PC-3 (cell line): ENCODE data around the gene TNNT2. TPM values are rescaled to one million over a fixed set of nuclear protein-coding genes. Genes with fewer than 3 reads are reported as not detected.

Experiments used
- ATAC-seq: fragments of 200-7000 bp; cut with Tn5 transposase; 2 replicates; pipeline ENCODE4 v1.9.1; 2020; ENCODE audit warnings: mild to moderate bottlenecking, moderate library complexity
- BruUV-seq: library from RNA; stranded (reverse); fragments of 400-500 nt; replicated peaks from 2 replicates; lab custom pipeline; 2021; lab: Mats Ljungman, UMichigan
- CTCF ChIA-PET: fragments of 300-600 bp; sonication (Branson Sonifier 250); formaldehyde crosslinking; loops from one replicate; lab custom pipeline; 2022; ENCODE audit warnings: antibody characterized with exemption; lab: Charles Lee
- POLR2A ChIA-PET: fragments of 300-600 bp; sonication (Branson Sonifier 250); formaldehyde crosslinking; loops from one replicate; lab custom pipeline; 2022; ENCODE audit warnings: antibody characterized with exemption; ENCODE audit not compliant: unreplicated experiment; lab: Charles Lee
- DNase-seq: peaks from one replicate; pipeline ENCODE4 v3.0.0-alpha.2; 2015
- H2AFZ ChIP-seq: fragments of 300-600 bp; sonication (generic); 2 replicates; pipeline ENCODE4 v1.6.0; 2016; ENCODE audit warnings: antibody characterized with exemption, low read length
- H3F3A ChIP-seq: fragments of 300-600 bp; sonication (generic); one replicate; pipeline ENCODE4 v1.6.0; 2017; ENCODE audit warnings: antibody characterized with exemption, low read length, control low read depth, mild to moderate bottlenecking; ENCODE audit not compliant: unreplicated experiment
- H3K27ac ChIP-seq: fragments of 300-600 bp; sonication (generic); 2 replicates; pipeline ENCODE4 v1.5.1; 2016; ENCODE audit warnings: mild to moderate bottlenecking, low read length
- H3K27me3 ChIP-seq: fragments of 300-600 bp; sonication (generic); 2 replicates; pipeline ENCODE4 v1.6.1; 2016; ENCODE audit warnings: low read length, mixed read lengths
- H3K36me3 ChIP-seq: fragments of 300-600 bp; sonication (generic); 2 replicates; pipeline ENCODE4 v1.6.1; 2016; ENCODE audit warnings: low read depth, mixed run types, low read length, mixed read lengths
- H3K4me1 ChIP-seq: fragments of 300-600 bp; sonication (generic); 2 replicates; pipeline ENCODE4 v1.5.1; 2016; ENCODE audit warnings: low read length; ENCODE audit not compliant: insufficient read depth
- H3K4me2 ChIP-seq: fragments of 300-600 bp; sonication (generic); 2 replicates; pipeline ENCODE4 v1.6.0; 2016; ENCODE audit warnings: low read length
- H3K4me3 ChIP-seq: fragments of 300-600 bp; sonication (generic); 2 replicates; pipeline ENCODE4 v1.5.1; 2016; ENCODE audit warnings: mild to moderate bottlenecking, low read length, mixed read lengths
- H3K79me2 ChIP-seq: fragments of 300-600 bp; sonication (generic); 2 replicates; pipeline ENCODE4 v1.6.1; 2017; ENCODE audit warnings: low read length, mixed read lengths
- H3K9ac ChIP-seq: fragments of 300-600 bp; sonication (generic); 2 replicates; pipeline ENCODE4 v1.6.0; 2016; ENCODE audit warnings: mild to moderate bottlenecking, low read length
- H3K9me2 ChIP-seq: fragments of 300-600 bp; sonication (generic); replicated peaks from 2 replicates; pipeline ENCODE4 v1.6.1; 2016; ENCODE audit warnings: mixed run types, low read length, mixed read lengths
- H3K9me3 ChIP-seq: fragments of 300-600 bp; sonication (generic); 2 replicates; pipeline ENCODE4 v1.6.1; 2016; ENCODE audit warnings: low read length, mixed read lengths
- H4K20me1 ChIP-seq: fragments of 300-600 bp; sonication (generic); 2 replicates; pipeline ENCODE4 v1.6.1; 2016; ENCODE audit warnings: low read length, mixed read lengths
- EZH2 ChIP-seq: fragments of 300-600 bp; sonication (generic); IDR thresholded peaks from one replicate; pipeline ENCODE4 v1.6.1; 2017; ENCODE audit warnings: antibody characterized with exemption, mild to moderate bottlenecking, low read length; ENCODE audit not compliant: unreplicated experiment
- EZH2phosphoT487 ChIP-seq: fragments of 300-600 bp; sonication (generic); IDR thresholded peaks from 2 replicates; pipeline ENCODE4 v1.6.1; 2018; ENCODE audit warnings: mild to moderate bottlenecking, antibody characterized with exemption, low read length, borderline replicate concordance
- intact Hi-C: fragments of 100-400 bp; cut with micrococcal nuclease; formaldehyde crosslinking; loops from 2 replicates; pipeline ENCODE4 v1.9.0; 2023
- total RNA-seq: library from RNA; depleted of rRNA; stranded (reverse); fragments of >200 nt; gene quantifications from 2 replicates; pipeline ENCODE4 v1.2.3, GENCODE V29; 2014
- TF ChIP-seq, protein P1 (sequence below): fragments of 300-600 bp; sonication (generic); conservative IDR thresholded peaks from 2 replicates; pipeline ENCODE4 v1.5.1; 2017; ENCODE audit warnings: antibody characterized with exemption, low read depth, mild to moderate bottlenecking, low read length

Gene TNNT2
- total RNA-seq, 1 experiment from 2014 or later = 1.1 TPM

DNA sequence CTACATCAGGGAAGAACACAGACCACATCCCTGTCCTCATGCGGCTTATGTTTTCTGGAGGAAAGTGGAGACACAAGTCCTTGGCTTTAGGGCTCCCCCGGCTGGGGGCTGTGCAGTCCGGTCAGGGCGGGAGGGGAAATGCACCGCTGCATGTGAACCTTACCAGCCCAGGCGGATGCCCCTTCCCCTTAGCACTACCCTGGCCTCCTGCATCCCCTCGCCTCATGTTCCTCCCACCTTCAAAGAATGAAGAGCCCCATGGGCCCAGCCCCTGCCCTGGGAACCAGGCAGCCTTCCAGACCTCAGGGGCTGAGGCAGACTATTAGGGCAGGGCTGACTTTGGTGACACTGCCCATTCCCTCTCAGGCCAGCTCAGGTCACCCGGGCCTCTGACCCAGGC, 45.5 kb downstream of the TNNT2 start:
- BruUV-seq = no TSS peak
- TF ChIP-seq, protein P1, sequence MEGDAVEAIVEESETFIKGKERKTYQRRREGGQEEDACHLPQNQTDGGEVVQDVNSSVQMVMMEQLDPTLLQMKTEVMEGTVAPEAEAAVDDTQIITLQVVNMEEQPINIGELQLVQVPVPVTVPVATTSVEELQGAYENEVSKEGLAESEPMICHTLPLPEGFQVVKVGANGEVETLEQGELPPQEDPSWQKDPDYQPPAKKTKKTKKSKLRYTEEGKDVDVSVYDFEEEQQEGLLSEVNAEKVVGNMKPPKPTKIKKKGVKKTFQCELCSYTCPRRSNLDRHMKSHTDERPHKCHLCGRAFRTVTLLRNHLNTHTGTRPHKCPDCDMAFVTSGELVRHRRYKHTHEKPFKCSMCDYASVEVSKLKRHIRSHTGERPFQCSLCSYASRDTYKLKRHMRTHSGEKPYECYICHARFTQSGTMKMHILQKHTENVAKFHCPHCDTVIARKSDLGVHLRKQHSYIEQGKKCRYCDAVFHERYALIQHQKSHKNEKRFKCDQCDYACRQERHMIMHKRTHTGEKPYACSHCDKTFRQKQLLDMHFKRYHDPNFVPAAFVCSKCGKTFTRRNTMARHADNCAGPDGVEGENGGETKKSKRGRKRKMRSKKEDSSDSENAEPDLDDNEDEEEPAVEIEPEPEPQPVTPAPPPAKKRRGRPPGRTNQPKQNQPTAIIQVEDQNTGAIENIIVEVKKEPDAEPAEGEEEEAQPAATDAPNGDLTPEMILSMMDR = 0 out of 2 replicates have a peak, but pooled peaks have one; percentile 19
- no peak for TF ChIP-seq EZH2
- TF ChIP-seq EZH2phosphoT487 = no peak
- CTCF ChIA-PET = no interaction called here
- Histone ChIP-seq H3K79me2 (no peaks in the 10 kb centered on the region), H4K20me1 (no peaks in the 10 kb centered on the region), H3K9me2 (no peaks in the 10 kb centered on the region), H3K36me3 (peaks cover 37% of the 10 kb centered on the region), H3K9ac (no peak overlapping the region), H3K9me3 (no peaks in the 10 kb centered on the region), H3K27me3 (no peaks in the 10 kb centered on the region), H3K4me2 (no peak overlapping the region), H3F3A (no peaks in the 10 kb centered on the region), H3K4me3 (no peak overlapping the region), H3K27ac (no peak overlapping the region), H3K4me1 (no peaks in the 10 kb centered on the region), H2AFZ (no peak overlapping the region)
- no peak for DNase-seq
- ATAC-seq = no peak
- POLR2A ChIA-PET = no interaction called here
- intact Hi-C loops = no loop called here

DNA sequence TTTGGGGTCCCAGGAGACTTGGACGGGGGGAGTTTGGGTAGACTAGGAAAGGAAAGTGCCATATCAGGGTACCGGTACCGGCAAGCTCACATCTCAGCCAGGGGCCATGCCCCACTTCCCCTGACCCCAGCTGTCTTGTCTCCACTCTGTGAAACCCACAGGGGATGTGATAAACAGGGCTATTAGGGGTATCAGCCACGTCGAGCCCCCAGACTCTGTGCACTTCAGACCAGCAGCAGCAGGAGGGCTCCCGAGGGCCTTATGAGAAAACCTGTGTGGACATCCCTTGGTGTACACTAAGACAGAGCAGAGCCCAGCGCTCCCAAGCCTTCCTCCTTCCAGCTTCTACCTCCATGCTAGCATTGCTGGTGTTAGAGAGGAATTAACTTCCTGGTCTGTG, 46.3 kb downstream of the TNNT2 start:
- no peaks in the 10 kb centered on the region for H3K79me2 ChIP-seq
- no peak overlapping the region for H3K4me2 ChIP-seq
- H3K27ac ChIP-seq = no peak overlapping the region
- no peaks in the 10 kb centered on the region for H4K20me1 ChIP-seq
- no peaks in the 10 kb centered on the region for H3K27me3 ChIP-seq
- DNase-seq (no peak), ATAC-seq (no peak)
- TF ChIP-seq, protein P1 = no peak
- TF ChIP-seq EZH2 (no peak), EZH2phosphoT487 (no peak)
- no TSS peak for BruUV-seq
- peaks cover 46% of the 10 kb centered on the region for H3K36me3 ChIP-seq
- no peak overlapping the region for H3K4me3 ChIP-seq
- H2AFZ ChIP-seq = no peak overlapping the region
- ChIA-PET CTCF (interaction anchor here (0.6 kb wide), 1 partner anchor 49 kb away, joined by 3 read pairs; no protein-coding TSS in a partner anchor), POLR2A (no interaction called here)
- H3K4me1 ChIP-seq = no peaks in the 10 kb centered on the region
- intact Hi-C loops = no loop called here
- no peak overlapping the region for H3K9ac ChIP-seq
- H3K9me2 ChIP-seq = no peaks in the 10 kb centered on the region
- no peaks in the 10 kb centered on the region for H3F3A ChIP-seq
- H3K9me3 ChIP-seq = no peaks in the 10 kb centered on the region

DNA sequence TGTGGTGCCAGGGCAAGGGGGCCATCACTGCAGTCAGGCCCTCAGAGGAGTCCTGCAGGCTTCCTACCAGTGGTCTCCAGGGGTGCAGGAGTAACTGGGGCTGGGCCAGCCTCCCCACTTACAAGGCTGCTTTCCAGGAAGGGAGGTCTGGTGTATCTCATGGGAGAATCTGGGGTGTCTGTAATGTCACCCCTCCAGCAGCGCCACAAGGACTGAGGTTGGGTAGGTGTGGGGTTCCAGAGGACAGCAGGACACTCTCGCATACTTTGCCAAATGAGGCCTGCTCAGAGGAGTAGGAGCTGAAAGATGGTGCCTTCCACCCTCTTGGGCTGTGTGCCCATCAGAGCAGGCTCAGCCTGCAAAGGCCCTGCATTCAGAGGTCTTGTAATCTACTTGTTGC, 46.9 kb downstream of the TNNT2 start:
- ATAC-seq (no peak), DNase-seq (no peak)
- POLR2A ChIA-PET = interaction anchor here (0.6 kb wide), 1 partner anchor 9 kb away, joined by 4 read pairs; no protein-coding TSS in a partner anchor
- Histone ChIP-seq H4K20me1 (no peaks in the 10 kb centered on the region), H3K4me3 (no peak overlapping the region), H3K27me3 (no peaks in the 10 kb centered on the region), H3F3A (no peaks in the 10 kb centered on the region), H3K27ac (no peak overlapping the region), H2AFZ (no peak overlapping the region), H3K4me1 (no peaks in the 10 kb centered on the region), H3K9me3 (no peaks in the 10 kb centered on the region), H3K9ac (no peak overlapping the region), H3K36me3 (peaks cover 52% of the 10 kb centered on the region), H3K4me2 (no peak overlapping the region), H3K79me2 (no peaks in the 10 kb centered on the region), H3K9me2 (no peaks in the 10 kb centered on the region)
- TF ChIP-seq EZH2 = no peak
- no peak for TF ChIP-seq EZH2phosphoT487
- TF ChIP-seq, protein P1 = no peak
- intact Hi-C loops = no loop called here
- CTCF ChIA-PET = no interaction called here
- TSS peak; percentile 36 for BruUV-seq
